ENCODE measurements around the gene CD93.
A peak's percentile ranks its signal among the peaks of the same experiment; 100 is the strongest.

Gene CD93

GRCh38 chr20:23049201-23050075 lies 36.7 kb downstream of the CD93 start, which contains the start of gene THBD:
TSS of gene THBD (minus strand) at chr20:23049672. CDS start at chr20:23049504, 168 bp downstream.
- no peak for TF ChIP-seq CTCF (IDR thresholded peaks at IDR 0.05; ENCODE audit: extremely low read depth, insufficient read depth, missing control alignments)
- no peak for DNase-seq (ENCODE audit: low spot score)
- in situ Hi-C loops (cut with MboI; ENCODE audit: low pct_unique_long_range_greater_than_20kb, low sequenced_read_pairs, unreplicated experiment) = loop anchor here (25.0 kb wide), 1 partner anchor 288 kb away; no protein-coding TSS in a partner anchor

- in situ Hi-C loops (cut with MboI; ENCODE audit: low pct_unique_long_range_greater_than_20kb, low sequenced_read_pairs, unreplicated experiment) = no loop called here
- TF ChIP-seq CTCF (IDR thresholded peaks at IDR 0.05; ENCODE audit: extremely low read depth, insufficient read depth, missing control alignments) = peak; percentile 43
- peak; percentile 53 for DNase-seq (ENCODE audit: low spot score)
Observed at GRCh38 chr20:23048283-23049200, 37.6 kb downstream of the CD93 start.

- no peak for DNase-seq (ENCODE audit: low spot score)
- TF ChIP-seq CTCF (IDR thresholded peaks at IDR 0.05; ENCODE audit: extremely low read depth, insufficient read depth, missing control alignments) = no peak
- in situ Hi-C loops (cut with MboI; ENCODE audit: low pct_unique_long_range_greater_than_20kb, low sequenced_read_pairs, unreplicated experiment) = no loop called here
Observed at GRCh38 chr20:23047738-23048214, 38.3 kb downstream of the CD93 start.

- no peak for TF ChIP-seq CTCF (IDR thresholded peaks at IDR 0.05; ENCODE audit: extremely low read depth, insufficient read depth, missing control alignments)
- in situ Hi-C loops (cut with MboI; ENCODE audit: low pct_unique_long_range_greater_than_20kb, low sequenced_read_pairs, unreplicated experiment) = no loop called here
- DNase-seq (ENCODE audit: low spot score) = no peak
Observed at GRCh38 chr20:23047001-23047737, 39.0 kb downstream of the CD93 start.

GRCh38 chr20:23046431-23046830 lies 39.7 kb downstream of the CD93 start:
- in situ Hi-C loops (cut with MboI; ENCODE audit: low pct_unique_long_range_greater_than_20kb, low sequenced_read_pairs, unreplicated experiment) = no loop called here
- TF ChIP-seq CTCF (IDR thresholded peaks at IDR 0.05; ENCODE audit: extremely low read depth, insufficient read depth, missing control alignments) = no peak

GRCh38 chr20:23043376-23043775 lies 42.7 kb downstream of the CD93 start:
- no peak for DNase-seq (ENCODE audit: low spot score)
- TF ChIP-seq CTCF (IDR thresholded peaks at IDR 0.05; ENCODE audit: extremely low read depth, insufficient read depth, missing control alignments) = no peak
- in situ Hi-C loops (cut with MboI; ENCODE audit: low pct_unique_long_range_greater_than_20kb, low sequenced_read_pairs, unreplicated experiment) = no loop called here

More at GRCh38 chr20:23046431-23046830, 39.7 kb downstream of the CD93 start:
- DNase-seq (ENCODE audit: low spot score) = no peak

Measured in GM13977 (cell line).